ENCODE measurements around the gene SUPT3H.
"Not testable (repeated sequence)": the region's sequence is repeated elsewhere in the genome, so short reads cannot be mapped to it uniquely, and the experiment has no call there.

The SUPT3H gene

GRCh38 chr6:45185403-45186251 is 192.1 kb downstream of the SUPT3H start:
- in situ Hi-C loops (cut with MboI; ENCODE audit: low sequenced_read_pairs), result no loop called here

- in situ Hi-C loops (cut with MboI; ENCODE audit: low sequenced_read_pairs), result no loop called here
Observed at GRCh38 chr6:45184937-45185336, 192.8 kb downstream of the SUPT3H start.

- in situ Hi-C loops (cut with MboI; ENCODE audit: low sequenced_read_pairs), result no loop called here
Observed at GRCh38 chr6:45184040-45184439, 193.7 kb downstream of the SUPT3H start.

GRCh38 chr6:45176373-45176772 is 201.4 kb downstream of the SUPT3H start:
- in situ Hi-C loops (cut with MboI; ENCODE audit: low sequenced_read_pairs), result not testable (repeated sequence)

- in situ Hi-C loops (cut with MboI; ENCODE audit: low sequenced_read_pairs), result no loop called here
Observed at GRCh38 chr6:45175272-45175671, 202.5 kb downstream of the SUPT3H start.

- in situ Hi-C loops (cut with MboI; ENCODE audit: low sequenced_read_pairs), result no loop called here
Observed at GRCh38 chr6:45174045-45174444, 203.7 kb downstream of the SUPT3H start.

- in situ Hi-C loops (cut with MboI; ENCODE audit: low sequenced_read_pairs), result no loop called here
Observed at GRCh38 chr6:45171380-45171779, 206.4 kb downstream of the SUPT3H start.

GRCh38 chr6:45170309-45170708 is 207.4 kb downstream of the SUPT3H start:
- in situ Hi-C loops (cut with MboI; ENCODE audit: low sequenced_read_pairs), result no loop called here

GRCh38 chr6:45169815-45170214 is 207.9 kb downstream of the SUPT3H start:
- in situ Hi-C loops (cut with MboI; ENCODE audit: low sequenced_read_pairs), result no loop called here

- in situ Hi-C loops (cut with MboI; ENCODE audit: low sequenced_read_pairs), result no loop called here
Observed at GRCh38 chr6:45163952-45164766, 213.6 kb downstream of the SUPT3H start.

- in situ Hi-C loops (cut with MboI; ENCODE audit: low sequenced_read_pairs), result no loop called here
Observed at GRCh38 chr6:45160305-45160704, 217.4 kb downstream of the SUPT3H start.

GRCh38 chr6:45156075-45156474 is 221.7 kb downstream of the SUPT3H start:
- in situ Hi-C loops (cut with MboI; ENCODE audit: low sequenced_read_pairs), result no loop called here

GRCh38 chr6:45155341-45155894 is 222.3 kb downstream of the SUPT3H start:
- in situ Hi-C loops (cut with MboI; ENCODE audit: low sequenced_read_pairs), result no loop called here

- in situ Hi-C loops (cut with MboI; ENCODE audit: low sequenced_read_pairs), result no loop called here
Observed at GRCh38 chr6:45154679-45155078, 223.1 kb downstream of the SUPT3H start.

- in situ Hi-C loops (cut with MboI; ENCODE audit: low sequenced_read_pairs), result no loop called here
Observed at GRCh38 chr6:45148711-45149341, 228.9 kb downstream of the SUPT3H start.

- in situ Hi-C loops (cut with MboI; ENCODE audit: low sequenced_read_pairs), result no loop called here
Observed at GRCh38 chr6:45148278-45148677, 229.5 kb downstream of the SUPT3H start.

GRCh38 chr6:45145658-45146057 is 232.1 kb downstream of the SUPT3H start:
- in situ Hi-C loops (cut with MboI; ENCODE audit: low sequenced_read_pairs), result not testable (repeated sequence)

- in situ Hi-C loops (cut with MboI; ENCODE audit: low sequenced_read_pairs), result no loop called here
Observed at GRCh38 chr6:45138765-45139164, 239.0 kb downstream of the SUPT3H start.

GRCh38 chr6:45136495-45136894 is 241.2 kb downstream of the SUPT3H start:
- in situ Hi-C loops (cut with MboI; ENCODE audit: low sequenced_read_pairs), result no loop called here

GRCh38 chr6:45132658-45133294 is 245.0 kb downstream of the SUPT3H start:
- in situ Hi-C loops (cut with MboI; ENCODE audit: low sequenced_read_pairs), result no loop called here

- in situ Hi-C loops (cut with MboI; ENCODE audit: low sequenced_read_pairs), result no loop called here
Observed at GRCh38 chr6:45132059-45132458, 245.7 kb downstream of the SUPT3H start.

Measured in HL-60/S4 treated with retinoic acid at 250 ng/mL for 4 days and 3 days (cell line).